Liver (tissue), 9 donors: ENCODE results near the gene TMEM14A. TPM values are rescaled to one million over a fixed set of nuclear protein-coding genes. Genes with fewer than 3 reads are reported as not detected.

Source experiments
- DNase-seq: peaks from one replicate; pipeline ENCODE4 v3.0.0-alpha.2; 2017; ENCODE audit warnings: low spot score
- H3K27ac ChIP-seq, 2 donors: one replicate each; pipeline ENCODE4 v1.7.0; 2013; ENCODE audit warnings: inconsistent platforms in 2 of 2, low read length in 2 of 2, control low read depth in 1 of 2, low read depth in 1 of 2, mild to moderate bottlenecking in 1 of 2
- H3K27me3 ChIP-seq, 4 donors: one replicate each; pipeline versions ENCODE4 v1.6.1 to v1.7.0; 2013; ENCODE audit warnings: low read length in 3 of 4, inconsistent platforms in 1 of 4, mild to moderate bottlenecking in 1 of 4, moderate library complexity in 1 of 4; ENCODE audit not compliant: control insufficient read depth in 4 of 4, insufficient read depth in 4 of 4
- H3K36me3 ChIP-seq, 4 donors: one replicate each; pipeline versions ENCODE4 v1.6.1 to v1.7.0; 2013; ENCODE audit warnings: low read length in 3 of 4, mild to moderate bottlenecking in 3 of 4, low read depth in 1 of 4, moderate library complexity in 1 of 4; ENCODE audit not compliant: control insufficient read depth in 4 of 4, insufficient read depth in 3 of 4
- H3K4me1 ChIP-seq, 4 donors: one replicate each; pipeline versions ENCODE4 v1.6.1 to v1.7.0; 2013; ENCODE audit warnings: low read length in 3 of 4, mild to moderate bottlenecking in 3 of 4, moderate library complexity in 1 of 4; ENCODE audit not compliant: control insufficient read depth in 4 of 4, insufficient read depth in 4 of 4
- H3K4me3 ChIP-seq, 3 donors: one replicate each; pipeline versions ENCODE4 v1.6.1 to v1.7.0; 2013; ENCODE audit warnings: low read length in 3 of 3, control low read depth in 1 of 3, low read depth in 1 of 3, mild to moderate bottlenecking in 1 of 3
- H3K9ac ChIP-seq, 2 donors: one replicate each; pipeline ENCODE4 v1.7.0; 2013; ENCODE audit warnings: low read length in 2 of 2, mild to moderate bottlenecking in 2 of 2, moderate library complexity in 2 of 2, control low read depth in 1 of 2, low read depth in 1 of 2
- H3K9me3 ChIP-seq, 4 donors: one replicate each; pipeline versions ENCODE4 v1.6.1 to v1.7.0; 2013; ENCODE audit warnings: low read length in 3 of 4; ENCODE audit not compliant: control insufficient read depth in 4 of 4
- ATF3 ChIP-seq: IDR thresholded peaks from 2 replicates; pipeline ENCODE4 v1.6.1; 2016; ENCODE audit warnings: antibody characterized with exemption
- CTCF ChIP-seq: fragments of 150-350 bp; IDR thresholded peaks from 2 replicates; pipeline ENCODE4 v1.5.1; 2017; ENCODE audit warnings: improper control_type of control experiment, low read depth, low read length; ENCODE audit not compliant: missing input control
- EGR1 ChIP-seq, 2 donors: IDR thresholded peaks; 2 replicates each; pipeline ENCODE4 v1.6.1; 2016 to 2018; ENCODE audit warnings: antibody characterized with exemption in 2 of 2, low read depth in 2 of 2
- FOXA1 ChIP-seq: IDR thresholded peaks from 2 replicates; pipeline ENCODE4 v1.6.1; 2016; ENCODE audit warnings: antibody characterized with exemption
- FOXA2 ChIP-seq: IDR thresholded peaks from 2 replicates; pipeline ENCODE4 v1.6.1; 2016; ENCODE audit warnings: antibody characterized with exemption
- GABPA ChIP-seq, 2 donors: IDR thresholded peaks in 1 of 2; conservative IDR thresholded peaks in 1 of 2; 2 replicates each; pipeline ENCODE4 v1.6.1; 2016; ENCODE audit warnings: antibody characterized with exemption in 2 of 2, mild to moderate bottlenecking in 1 of 2, moderate library complexity in 1 of 2
- HNF4A ChIP-seq, 2 donors: conservative IDR thresholded peaks; 2 replicates each; pipeline ENCODE4 v1.6.1; 2016; ENCODE audit warnings: antibody characterized with exemption in 2 of 2, mild to moderate bottlenecking in 2 of 2
- HNF4G ChIP-seq: IDR thresholded peaks from 2 replicates; pipeline ENCODE4 v1.6.1; 2016; ENCODE audit warnings: antibody characterized with exemption
- JUND ChIP-seq, 2 donors: IDR thresholded peaks; 2 replicates each; pipeline ENCODE4 v1.6.1; 2016; ENCODE audit warnings: antibody characterized with exemption in 2 of 2
- NR2F2 ChIP-seq: IDR thresholded peaks from 2 replicates; pipeline ENCODE4 v1.6.1; 2016; ENCODE audit warnings: antibody characterized with exemption
- RAD21 ChIP-seq, 2 donors: IDR thresholded peaks; 2 replicates each; pipeline ENCODE4 v1.6.1; 2016; ENCODE audit warnings: antibody characterized with exemption in 2 of 2, mild to moderate bottlenecking in 2 of 2
- REST ChIP-seq: IDR thresholded peaks from 2 replicates; pipeline ENCODE4 v1.6.1; 2016; ENCODE audit warnings: antibody characterized with exemption, mild to moderate bottlenecking
- RXRA ChIP-seq, 2 donors: IDR thresholded peaks; 2 replicates each; pipeline ENCODE4 v1.6.1; 2017 to 2018; ENCODE audit warnings: antibody characterized with exemption in 2 of 2, mild to moderate bottlenecking in 1 of 2
- SP1 ChIP-seq: IDR thresholded peaks from 2 replicates; pipeline ENCODE4 v1.6.1; 2018; ENCODE audit warnings: antibody characterized with exemption, mild to moderate bottlenecking
- TAF1 ChIP-seq: conservative IDR thresholded peaks from 2 replicates; pipeline ENCODE4 v1.6.1; 2016; ENCODE audit warnings: antibody characterized with exemption, mild to moderate bottlenecking
- YY1 ChIP-seq: IDR thresholded peaks from 2 replicates; pipeline ENCODE4 v1.6.1; 2016; ENCODE audit warnings: antibody characterized with exemption, mild to moderate bottlenecking
- ZBTB33 ChIP-seq: IDR thresholded peaks from 2 replicates; pipeline ENCODE4 v1.6.1; 2016; ENCODE audit warnings: antibody characterized with exemption
- WGBS: extraction: QIAGEN DNeasy Blood & Tissue Kit; methylation state at CpG from one replicate; pipeline ENCODE4 v1.1.7; 2013; 5-methylcytosine and 5-hydroxymethylcytosine counted together
- polyA plus RNA-seq, 2 donors: library from polyadenylated mRNA; stranded (reverse) in 1 of 2; unstranded in 1 of 2; fragments of 200-250 nt in 1 of 2; fragments of >200 nt in 1 of 2; fragmentation: Nextera tagmentation in 1 of 2; extraction: Ambion mirVana in 1 of 2; gene quantifications; one replicate each; pipeline versions ENCODE4 v1.2.1 to v1.2.3, GENCODE V29; 2013 to 2015
- total RNA-seq, 2 donors: library from RNA; depleted of rRNA; stranded (reverse); fragments of >200 nt; gene quantifications; one replicate each; pipeline ENCODE4 v1.2.3, GENCODE V29; 2014
- TF ChIP-seq, protein P1 (sequence below): IDR thresholded peaks from 2 replicates; pipeline ENCODE4 v1.6.1; 2016; ENCODE audit warnings: antibody characterized with exemption
- donor health status: healthy.
- donor health status: healthy.
- donor health status: healthy.
- donor health status: healthy.
- donor health status: healthy.

TMEM14A gene
- total and polyA plus RNA-seq, 4 donors = 15.6 to 63.6 (median 22.9) TPM

- TF ChIP-seq REST (no peak), HNF4A (conservative IDR thresholded peaks at IDR 0.05) (no peak), SP1 (no peak), RXRA (IDR thresholded peaks at IDR 0.05) (no peak)
Measured at GRCh38 chr6:52641826-52642225, 29.1 kb upstream of the TMEM14A start (continued).

GRCh38 chr6:52642368-52642767 lies 28.5 kb upstream of the TMEM14A start:
- TF ChIP-seq FOXA2 = no peak
- TF ChIP-seq, protein P1, sequence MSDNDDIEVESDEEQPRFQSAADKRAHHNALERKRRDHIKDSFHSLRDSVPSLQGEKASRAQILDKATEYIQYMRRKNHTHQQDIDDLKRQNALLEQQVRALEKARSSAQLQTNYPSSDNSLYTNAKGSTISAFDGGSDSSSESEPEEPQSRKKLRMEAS = no peak
- no peak for TF ChIP-seq FOXA1
- TF ChIP-seq HNF4A (conservative IDR thresholded peaks at IDR 0.05) = no peak
- TF ChIP-seq GABPA (IDR thresholded peaks at IDR 0.05 in 1 of 2, conservative IDR thresholded peaks at IDR 0.05 in 1 of 2) = no peak
- TF ChIP-seq HNF4G = no peak
- TF ChIP-seq REST = no peak
- TF ChIP-seq JUND (IDR thresholded peaks at IDR 0.05) = no peak
- no peak for TF ChIP-seq ZBTB33
- no peak for TF ChIP-seq RXRA (IDR thresholded peaks at IDR 0.05)
- no peak for TF ChIP-seq CTCF
- TF ChIP-seq SP1 = no peak
- no peak for TF ChIP-seq ATF3
- no peak for TF ChIP-seq TAF1
- no peak for TF ChIP-seq YY1
- no peak for TF ChIP-seq RAD21 (IDR thresholded peaks at IDR 0.05)
- no peak for TF ChIP-seq NR2F2
- TF ChIP-seq EGR1 (IDR thresholded peaks at IDR 0.05; ENCODE audit: low read depth in 2 of 2) = no peak
- 80% methylated on average over 2 of the region's 2 CpGs for WGBS

More at GRCh38 chr6:52642368-52642767, 28.5 kb upstream of the TMEM14A start:
- H3K4me1 ChIP-seq = no peaks in the 10 kb centered on the region
- H3K9ac ChIP-seq = no peak overlapping the region
- H3K36me3 ChIP-seq = no peaks in the 10 kb centered on the region
- H3K4me3 ChIP-seq = no peak overlapping the region
- no peak for DNase-seq
- no peaks in the 10 kb centered on the region for H3K27me3 ChIP-seq
- H3K9me3 ChIP-seq = no peaks in the 10 kb centered on the region
- H3K27ac ChIP-seq = no peak overlapping the region
